GM20000 (cell line): ENCODE results near the gene SERPIND1.
"Not testable (repeated sequence)": the region's sequence is repeated elsewhere in the genome, so short reads cannot be mapped to it uniquely, and the experiment has no call there.

Source experiments
- DNase-seq: peaks from one replicate; pipeline ENCODE4 v3.0.0; 2012; ENCODE audit warnings: low spot score
- TF ChIP-seq, protein P1 (sequence below): IDR thresholded peaks from 2 replicates; pipeline ENCODE4 v1.5.1; 2012; ENCODE audit warnings: mild to moderate bottlenecking, control low read depth; ENCODE audit errors: extremely low read depth, missing control alignments

The SERPIND1 gene

DNA sequence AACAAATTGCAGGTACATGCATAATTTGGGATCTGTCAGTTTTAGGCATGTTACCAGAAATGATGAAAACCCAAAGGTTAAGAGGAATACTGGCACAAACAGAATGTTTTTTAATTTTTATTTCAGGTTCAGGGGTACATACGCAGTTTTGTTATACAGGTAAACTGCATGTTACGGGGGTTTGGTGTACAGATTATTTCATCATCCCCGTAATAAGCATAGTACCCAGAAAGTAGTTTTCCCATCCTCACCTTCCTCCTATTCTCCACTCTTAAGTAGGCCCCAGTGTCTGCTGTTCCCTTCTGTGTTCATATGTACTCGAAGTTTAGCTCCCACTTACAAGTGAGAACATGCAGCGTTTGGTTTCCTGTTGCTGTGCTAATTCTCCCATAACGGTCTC, 51.7 kb downstream of the SERPIND1 start:
- no peak for DNase-seq
- TF ChIP-seq, protein P1, sequence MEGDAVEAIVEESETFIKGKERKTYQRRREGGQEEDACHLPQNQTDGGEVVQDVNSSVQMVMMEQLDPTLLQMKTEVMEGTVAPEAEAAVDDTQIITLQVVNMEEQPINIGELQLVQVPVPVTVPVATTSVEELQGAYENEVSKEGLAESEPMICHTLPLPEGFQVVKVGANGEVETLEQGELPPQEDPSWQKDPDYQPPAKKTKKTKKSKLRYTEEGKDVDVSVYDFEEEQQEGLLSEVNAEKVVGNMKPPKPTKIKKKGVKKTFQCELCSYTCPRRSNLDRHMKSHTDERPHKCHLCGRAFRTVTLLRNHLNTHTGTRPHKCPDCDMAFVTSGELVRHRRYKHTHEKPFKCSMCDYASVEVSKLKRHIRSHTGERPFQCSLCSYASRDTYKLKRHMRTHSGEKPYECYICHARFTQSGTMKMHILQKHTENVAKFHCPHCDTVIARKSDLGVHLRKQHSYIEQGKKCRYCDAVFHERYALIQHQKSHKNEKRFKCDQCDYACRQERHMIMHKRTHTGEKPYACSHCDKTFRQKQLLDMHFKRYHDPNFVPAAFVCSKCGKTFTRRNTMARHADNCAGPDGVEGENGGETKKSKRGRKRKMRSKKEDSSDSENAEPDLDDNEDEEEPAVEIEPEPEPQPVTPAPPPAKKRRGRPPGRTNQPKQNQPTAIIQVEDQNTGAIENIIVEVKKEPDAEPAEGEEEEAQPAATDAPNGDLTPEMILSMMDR: no peak

DNA sequence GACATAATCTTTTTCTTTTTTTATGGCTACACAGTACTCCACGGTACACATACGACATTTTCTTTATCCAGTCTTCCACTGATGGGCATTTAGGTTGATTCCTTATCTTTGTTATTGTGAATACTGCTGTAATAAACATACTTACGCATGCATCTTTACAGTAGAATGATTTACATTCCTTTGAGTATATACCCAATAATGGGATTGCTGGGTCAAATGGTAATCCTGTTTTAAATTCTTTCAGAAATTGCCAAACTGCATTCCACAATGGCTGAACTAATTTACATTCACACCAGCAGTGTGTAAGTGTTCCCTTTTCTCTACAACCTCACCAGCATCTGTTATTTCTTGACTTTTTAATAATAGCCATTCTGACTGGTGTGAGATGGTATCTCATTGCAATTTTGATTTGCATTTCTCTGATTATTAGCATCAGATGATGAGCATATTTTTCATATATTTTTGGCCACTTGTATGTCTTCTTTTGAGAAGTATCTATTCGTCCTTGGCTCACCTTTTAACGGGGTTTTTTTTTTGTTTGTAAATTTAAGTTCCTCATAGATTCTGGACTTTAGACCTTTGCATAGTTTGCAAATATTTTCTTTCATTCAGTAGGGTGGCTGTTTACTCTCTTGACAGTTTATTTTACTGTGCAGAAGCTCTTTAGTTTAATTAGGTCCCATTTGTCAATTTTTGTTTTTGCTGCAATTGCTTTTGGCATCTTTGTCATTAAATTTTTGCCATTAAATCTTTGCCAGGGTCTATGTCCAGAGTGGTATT, 52.6 kb downstream of the SERPIND1 start:
- DNase-seq: not testable (repeated sequence)

DNA sequence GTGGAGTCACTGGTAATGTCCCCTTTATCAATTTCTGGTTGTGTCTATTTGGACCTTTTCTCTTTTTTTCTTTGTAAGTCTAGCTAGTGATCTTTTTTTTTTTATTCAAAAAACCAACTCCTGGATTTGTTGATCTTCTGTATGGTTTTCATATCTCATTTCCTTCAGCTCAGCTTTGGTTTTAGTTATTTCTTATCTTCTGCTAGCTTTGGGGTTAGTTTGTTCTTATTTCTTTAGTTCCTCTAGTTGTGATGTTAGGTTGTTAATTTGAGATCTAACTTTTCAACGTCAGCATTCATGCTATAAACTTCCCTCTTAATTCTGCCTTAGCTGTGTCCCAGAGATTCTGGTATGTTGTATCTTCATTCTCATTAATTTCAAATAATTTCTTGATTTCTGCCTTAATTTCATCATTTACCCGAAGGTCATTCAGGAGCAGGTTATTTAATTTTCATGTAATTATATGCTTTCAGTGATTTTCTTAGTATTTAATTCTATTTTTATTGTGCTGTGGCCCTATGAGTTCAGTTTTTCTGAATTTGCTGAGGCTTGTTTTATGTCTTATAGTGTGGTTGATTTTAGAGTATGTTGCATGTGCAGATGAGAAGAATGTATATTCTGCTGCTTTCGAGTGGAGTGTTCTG, 55.7 kb downstream of the SERPIND1 start:
- TF ChIP-seq, protein P1: no peak
- no peak for DNase-seq

DNA sequence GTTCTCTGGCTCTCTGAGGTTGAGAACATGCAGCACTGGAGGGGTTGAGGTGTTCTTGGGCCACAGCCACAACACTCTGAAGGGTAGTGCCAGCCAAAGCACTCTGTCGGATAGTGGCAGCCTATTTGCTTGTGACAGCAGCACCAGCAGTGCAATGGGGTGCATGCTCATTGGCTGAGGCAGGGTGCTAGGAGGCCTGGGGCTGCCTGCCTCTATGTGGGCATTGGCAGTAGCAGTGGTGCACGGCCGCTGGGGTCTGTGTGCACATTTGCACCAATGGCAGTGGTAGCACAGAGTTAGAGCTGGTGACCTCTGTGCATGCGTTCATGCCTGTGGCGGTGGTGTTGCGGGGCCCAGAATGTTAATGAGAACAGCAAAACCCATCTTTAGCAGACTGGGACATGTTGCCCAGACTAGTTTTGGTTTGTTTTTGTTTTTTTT, 59.3 kb downstream of the SERPIND1 start:
- DNase-seq: no peak
- TF ChIP-seq, protein P1: no peak

DNA sequence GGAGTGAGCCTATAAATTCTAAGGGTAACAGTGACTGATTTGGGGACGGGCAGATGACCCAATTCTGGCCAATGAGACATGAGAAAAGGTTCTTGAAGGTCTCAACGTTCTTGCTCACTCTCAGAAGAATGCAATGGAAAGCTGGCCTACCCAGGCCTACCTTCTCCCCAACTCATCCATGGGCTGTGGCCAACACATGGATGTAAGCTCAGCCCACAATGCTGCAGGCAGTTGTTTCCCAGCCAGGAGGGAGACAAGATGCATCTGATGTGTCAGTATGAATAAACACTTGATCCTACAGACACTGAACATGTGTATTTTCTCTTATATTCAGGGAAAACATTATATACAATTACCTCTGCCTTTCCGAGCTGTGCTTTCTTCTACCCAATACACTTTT, 60.3 kb downstream of the SERPIND1 start:
- TF ChIP-seq, protein P1: no peak
- no peak for DNase-seq

DNA sequence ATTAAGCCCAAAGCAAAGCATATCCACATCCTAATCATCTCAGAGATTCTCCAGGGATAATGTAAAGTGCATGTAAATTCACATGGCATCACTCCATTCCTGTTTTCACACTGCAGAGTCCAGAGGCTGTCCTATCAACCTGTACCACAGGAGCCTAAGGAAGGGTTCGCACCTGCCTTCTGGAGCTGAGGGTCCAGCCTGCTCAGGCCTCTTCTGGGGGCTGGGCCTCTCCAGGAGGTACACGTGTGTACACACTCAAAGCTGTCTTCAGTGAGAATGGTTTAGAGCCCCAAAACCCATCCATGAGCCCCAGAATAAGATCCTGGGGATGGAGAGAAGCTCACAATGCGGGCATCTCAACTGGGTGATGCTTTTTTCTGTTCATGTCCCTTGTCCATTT, 60.8 kb downstream of the SERPIND1 start:
- TF ChIP-seq, protein P1: no peak
- DNase-seq: no peak
